Measurements from ENCODE around the gene LIG3. TPM values are rescaled to one million over a fixed set of nuclear protein-coding genes. Genes with fewer than 3 reads are reported as not detected.

Gene LIG3
- total RNA-seq, 1 donor from 2014 or later = 24.5 TPM

DNA sequence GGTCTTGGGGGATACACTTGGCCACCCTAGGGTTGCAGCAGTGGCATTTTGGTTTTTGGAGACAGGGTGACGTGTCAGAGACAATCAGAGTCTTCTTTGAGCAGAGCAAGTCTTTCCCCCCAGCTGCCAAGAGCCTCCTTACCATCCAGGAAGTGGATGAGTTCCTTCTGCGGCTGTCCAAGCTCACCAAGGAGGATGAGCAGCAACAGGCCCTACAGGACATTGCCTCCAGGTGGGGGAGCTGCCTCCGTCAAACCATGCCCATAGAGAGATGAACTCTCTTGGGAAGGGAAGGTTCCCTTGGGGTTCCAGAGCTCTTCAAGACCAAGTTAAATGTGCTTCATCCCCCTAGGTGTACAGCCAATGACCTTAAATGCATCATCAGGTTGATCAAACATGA lies 11.3 kb downstream of the LIG3 start:
- Histone ChIP-seq H3K9me3 (no peaks in the 10 kb centered on the region), H3K36me3 (peaks cover 56 to 72% of the 10 kb centered on the region in 2 donors), H3K27me3 (no peaks in the 10 kb centered on the region), H3K4me3 (no peak overlapping the region), H3K27ac (no peak overlapping the region), H3K4me1 (no peaks in the 10 kb centered on the region)
- TF ChIP-seq, protein P1, sequence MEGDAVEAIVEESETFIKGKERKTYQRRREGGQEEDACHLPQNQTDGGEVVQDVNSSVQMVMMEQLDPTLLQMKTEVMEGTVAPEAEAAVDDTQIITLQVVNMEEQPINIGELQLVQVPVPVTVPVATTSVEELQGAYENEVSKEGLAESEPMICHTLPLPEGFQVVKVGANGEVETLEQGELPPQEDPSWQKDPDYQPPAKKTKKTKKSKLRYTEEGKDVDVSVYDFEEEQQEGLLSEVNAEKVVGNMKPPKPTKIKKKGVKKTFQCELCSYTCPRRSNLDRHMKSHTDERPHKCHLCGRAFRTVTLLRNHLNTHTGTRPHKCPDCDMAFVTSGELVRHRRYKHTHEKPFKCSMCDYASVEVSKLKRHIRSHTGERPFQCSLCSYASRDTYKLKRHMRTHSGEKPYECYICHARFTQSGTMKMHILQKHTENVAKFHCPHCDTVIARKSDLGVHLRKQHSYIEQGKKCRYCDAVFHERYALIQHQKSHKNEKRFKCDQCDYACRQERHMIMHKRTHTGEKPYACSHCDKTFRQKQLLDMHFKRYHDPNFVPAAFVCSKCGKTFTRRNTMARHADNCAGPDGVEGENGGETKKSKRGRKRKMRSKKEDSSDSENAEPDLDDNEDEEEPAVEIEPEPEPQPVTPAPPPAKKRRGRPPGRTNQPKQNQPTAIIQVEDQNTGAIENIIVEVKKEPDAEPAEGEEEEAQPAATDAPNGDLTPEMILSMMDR (IDR thresholded peaks at IDR 0.05) = no peak
- DNase-seq (ENCODE audit: low spot score in 2 of 2) = no peak
- intact Hi-C loops (cut with DNase I) = no loop called here

DNA sequence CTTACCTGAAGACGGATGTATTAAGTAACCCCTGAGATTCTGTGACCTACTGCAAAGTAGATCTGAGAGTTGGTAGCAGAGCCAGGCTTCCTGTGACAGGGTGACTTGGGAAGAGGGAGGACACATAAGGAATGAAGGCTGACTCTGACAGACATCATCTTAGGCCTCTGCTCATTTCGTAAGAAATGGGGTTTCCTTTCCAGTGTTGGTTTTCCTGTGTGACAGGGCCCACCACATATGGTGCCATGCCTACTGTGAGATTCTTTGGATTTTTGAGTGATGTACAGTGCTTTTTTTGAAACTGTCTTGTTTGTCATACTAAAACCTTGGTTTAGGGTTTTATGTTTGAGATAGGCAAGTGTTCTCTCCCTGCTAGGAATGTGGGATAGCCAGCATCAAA lies 12.7 kb downstream of the LIG3 start:
- H3K27ac ChIP-seq = no peak overlapping the region
- no peaks in the 10 kb centered on the region for H3K27me3 ChIP-seq
- TF ChIP-seq, protein P1 (IDR thresholded peaks at IDR 0.05) = no peak
- intact Hi-C loops (cut with DNase I) = no loop called here
- no peaks in the 10 kb centered on the region for H3K9me3 ChIP-seq
- DNase-seq (ENCODE audit: low spot score in 2 of 2) = no peak
- peaks cover 56 to 63% of the 10 kb centered on the region in 2 donors for H3K36me3 ChIP-seq
- peaks cover 0 to 12% of the 10 kb centered on the region in 2 donors for H3K4me1 ChIP-seq
- H3K4me3 ChIP-seq = no peak overlapping the region

DNA sequence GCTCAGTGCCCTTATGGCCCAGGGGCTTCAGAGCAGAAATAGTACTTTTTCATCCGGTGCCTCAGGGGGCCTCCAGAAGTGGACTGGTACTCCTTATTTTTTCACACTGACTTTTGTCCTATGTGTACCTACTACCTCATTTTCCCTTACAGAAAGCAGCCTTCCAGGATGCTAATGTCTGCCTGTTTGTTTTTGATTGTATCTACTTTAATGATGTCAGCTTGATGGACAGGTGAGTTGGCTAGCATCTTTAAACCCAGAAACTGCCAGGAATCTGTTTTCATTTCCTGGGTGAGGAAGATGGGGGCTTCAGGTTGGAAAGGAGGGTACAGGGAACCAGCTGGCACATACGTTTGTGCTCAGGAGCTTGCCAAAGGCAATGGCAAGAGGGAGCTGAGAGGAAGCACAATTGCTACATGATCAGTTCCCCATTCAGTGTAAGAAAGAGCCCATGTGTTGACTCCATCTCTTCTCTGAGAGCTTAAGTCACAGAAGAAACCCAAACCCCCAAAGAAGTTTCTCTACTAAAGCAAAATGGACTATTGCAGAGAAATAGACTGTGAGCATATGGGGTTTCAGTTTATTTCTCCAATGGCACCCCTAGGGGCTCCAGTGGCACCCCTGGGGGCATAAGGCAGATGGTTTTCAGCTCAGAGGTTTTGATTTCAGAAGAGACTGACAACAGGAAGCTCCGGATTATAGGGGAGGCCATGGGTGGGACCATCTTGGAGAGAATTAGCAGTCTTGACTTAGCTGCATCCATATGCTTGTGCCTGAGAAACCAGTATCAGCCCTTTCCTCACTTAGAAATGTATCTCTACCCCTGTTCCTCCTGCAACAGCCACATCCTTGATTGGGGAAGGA lies 16.3 kb downstream of the LIG3 start:
- TF ChIP-seq, protein P1 (IDR thresholded peaks at IDR 0.05) = no peak
- Histone ChIP-seq H3K4me1 (peaks cover 0 to 13% of the 10 kb centered on the region in 2 donors), H3K36me3 (peaks cover 49 to 74% of the 10 kb centered on the region in 2 donors), H3K27ac (peak overlapping the region; percentile 54 to 76), H3K4me3 (no peak overlapping the region), H3K27me3 (no peaks in the 10 kb centered on the region), H3K9me3 (no peaks in the 10 kb centered on the region)
- no peak for DNase-seq (ENCODE audit: low spot score in 2 of 2)
- intact Hi-C loops (cut with DNase I) = loop anchor here (5.0 kb wide), 1 partner anchor 91 kb away; no protein-coding TSS in a partner anchor

DNA sequence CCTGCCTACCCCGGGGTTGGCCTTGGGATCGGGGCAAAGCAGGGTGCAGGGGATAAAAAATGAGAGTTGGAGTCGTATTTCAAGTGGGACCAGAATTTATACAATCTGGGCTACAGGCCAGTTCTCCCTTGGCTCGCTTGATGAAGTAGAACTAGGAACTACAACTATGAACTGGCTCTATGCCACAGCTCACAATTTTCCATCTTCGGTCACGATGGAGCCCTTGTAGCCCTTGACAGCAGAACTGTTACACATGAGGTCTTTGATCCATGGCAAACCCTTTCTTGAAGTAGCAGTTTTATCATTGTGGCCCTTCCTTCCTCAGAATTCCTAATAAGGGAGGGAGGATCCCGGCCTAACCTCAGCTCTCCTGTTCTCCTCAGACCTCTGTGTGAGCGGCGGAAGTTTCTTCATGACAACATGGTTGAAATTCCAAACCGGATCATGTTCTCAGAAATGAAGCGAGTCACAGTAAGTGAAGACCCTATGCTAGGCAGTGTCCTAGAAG lies 17.1 kb downstream of the LIG3 start:
- TF ChIP-seq, protein P1 (IDR thresholded peaks at IDR 0.05) = no peak
- peak in 1 of 2 donors; percentile 78 for DNase-seq (ENCODE audit: low spot score in 2 of 2)
- H3K9me3 ChIP-seq = no peaks in the 10 kb centered on the region
- intact Hi-C loops (cut with DNase I) = loop anchor here (5.0 kb wide), 1 partner anchor 90 kb away; no protein-coding TSS in a partner anchor
- no peak overlapping the region for H3K4me3 ChIP-seq
- peaks cover 46 to 74% of the 10 kb centered on the region in 2 donors for H3K36me3 ChIP-seq
- no peaks in the 10 kb centered on the region for H3K27me3 ChIP-seq
- H3K4me1 ChIP-seq = peaks cover 0 to 13% of the 10 kb centered on the region in 2 donors
- peak overlapping the region; percentile 54 to 76 for H3K27ac ChIP-seq

DNA sequence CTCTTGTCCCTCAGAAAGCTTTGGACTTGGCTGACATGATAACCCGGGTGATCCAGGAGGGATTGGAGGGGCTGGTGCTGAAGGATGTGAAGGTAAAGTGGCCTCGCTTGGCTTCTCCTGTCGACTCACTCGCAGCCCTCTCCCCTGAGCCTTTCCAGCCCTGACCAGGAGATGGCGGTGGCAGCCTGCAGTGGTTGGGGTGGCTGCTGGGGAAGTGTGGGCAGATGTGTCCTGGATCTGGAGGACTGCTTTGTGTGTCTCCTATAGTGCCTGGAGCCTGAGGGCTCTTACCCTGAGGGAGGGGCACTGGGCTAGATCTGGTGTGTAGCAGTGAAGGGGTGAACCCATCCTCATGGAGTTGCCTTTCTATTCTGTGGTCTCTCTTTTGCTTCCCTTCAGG lies 17.9 kb downstream of the LIG3 start:
- intact Hi-C loops (cut with DNase I) = loop anchor here (5.0 kb wide), 1 partner anchor 89 kb away; no protein-coding TSS in a partner anchor
- H3K27ac ChIP-seq = peak overlapping the region; percentile 54 to 76

More for the DNA sequence above, 17.9 kb downstream of the LIG3 start:
- peaks cover 0 to 13% of the 10 kb centered on the region in 2 donors for H3K4me1 ChIP-seq
- peaks cover 43 to 73% of the 10 kb centered on the region in 2 donors for H3K36me3 ChIP-seq
- no peak overlapping the region for H3K4me3 ChIP-seq
- TF ChIP-seq, protein P1 (IDR thresholded peaks at IDR 0.05) = peak; percentile 33 to 53 (median 48)
- H3K9me3 ChIP-seq = no peaks in the 10 kb centered on the region
- H3K27me3 ChIP-seq = no peaks in the 10 kb centered on the region
- peak in 1 of 2 donors; percentile 22 for DNase-seq (ENCODE audit: low spot score in 2 of 2)
